AG09319 (cell line): Measurements from ENCODE around the gene CTDP1.

Source experiments
- DNase-seq: peaks from one replicate; pipeline ENCODE4 v3.0.0-alpha.2; 2010; ENCODE audit warnings: low read depth; ENCODE audit errors: extremely low read depth
- TF ChIP-seq, protein P1 (sequence below): IDR thresholded peaks from 2 replicates; pipeline ENCODE4 v1.5.1; 2011; ENCODE audit warnings: low read depth, mild to moderate bottlenecking, inconsistent platforms, low read length, moderate library complexity

Gene CTDP1

DNA sequence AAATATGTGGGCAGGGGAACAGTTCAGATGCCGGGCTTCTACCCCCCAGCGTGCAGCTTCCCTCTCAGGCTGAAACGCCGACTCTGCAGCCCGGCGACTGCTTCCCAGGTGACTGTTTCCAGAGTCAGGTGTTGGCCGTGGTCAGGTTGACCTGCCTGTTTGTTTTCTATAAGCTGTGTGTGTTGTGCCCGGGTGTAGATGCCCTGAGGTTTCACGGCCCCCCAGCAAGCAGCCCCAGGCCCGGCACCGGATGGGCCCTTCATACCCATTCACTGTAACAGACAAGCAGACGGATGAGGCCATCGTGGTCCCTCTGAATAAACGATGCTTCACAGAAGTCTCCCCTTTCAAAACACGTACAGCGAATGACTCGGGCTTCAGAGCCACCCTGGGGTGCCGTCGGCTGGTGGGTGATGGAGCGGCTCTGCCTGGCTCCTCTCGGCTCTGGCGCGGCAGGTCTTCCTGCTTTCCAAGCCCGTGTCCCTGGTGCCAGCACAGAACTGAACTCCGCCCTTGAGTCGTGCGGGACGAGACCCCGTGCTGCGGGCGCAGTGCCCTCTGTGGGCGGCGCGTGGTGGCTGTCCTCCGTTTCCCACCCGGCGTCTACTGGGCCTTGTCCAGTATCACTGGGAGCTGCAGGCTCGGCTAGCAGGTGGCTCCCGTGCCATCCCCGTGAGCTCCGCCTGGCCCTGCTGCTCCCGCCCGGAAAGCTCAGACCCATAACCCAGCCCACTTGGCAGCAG lies 103.1 kb downstream of the CTDP1 start:
- no peak for DNase-seq
- TF ChIP-seq, protein P1, sequence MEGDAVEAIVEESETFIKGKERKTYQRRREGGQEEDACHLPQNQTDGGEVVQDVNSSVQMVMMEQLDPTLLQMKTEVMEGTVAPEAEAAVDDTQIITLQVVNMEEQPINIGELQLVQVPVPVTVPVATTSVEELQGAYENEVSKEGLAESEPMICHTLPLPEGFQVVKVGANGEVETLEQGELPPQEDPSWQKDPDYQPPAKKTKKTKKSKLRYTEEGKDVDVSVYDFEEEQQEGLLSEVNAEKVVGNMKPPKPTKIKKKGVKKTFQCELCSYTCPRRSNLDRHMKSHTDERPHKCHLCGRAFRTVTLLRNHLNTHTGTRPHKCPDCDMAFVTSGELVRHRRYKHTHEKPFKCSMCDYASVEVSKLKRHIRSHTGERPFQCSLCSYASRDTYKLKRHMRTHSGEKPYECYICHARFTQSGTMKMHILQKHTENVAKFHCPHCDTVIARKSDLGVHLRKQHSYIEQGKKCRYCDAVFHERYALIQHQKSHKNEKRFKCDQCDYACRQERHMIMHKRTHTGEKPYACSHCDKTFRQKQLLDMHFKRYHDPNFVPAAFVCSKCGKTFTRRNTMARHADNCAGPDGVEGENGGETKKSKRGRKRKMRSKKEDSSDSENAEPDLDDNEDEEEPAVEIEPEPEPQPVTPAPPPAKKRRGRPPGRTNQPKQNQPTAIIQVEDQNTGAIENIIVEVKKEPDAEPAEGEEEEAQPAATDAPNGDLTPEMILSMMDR: no peak

DNA sequence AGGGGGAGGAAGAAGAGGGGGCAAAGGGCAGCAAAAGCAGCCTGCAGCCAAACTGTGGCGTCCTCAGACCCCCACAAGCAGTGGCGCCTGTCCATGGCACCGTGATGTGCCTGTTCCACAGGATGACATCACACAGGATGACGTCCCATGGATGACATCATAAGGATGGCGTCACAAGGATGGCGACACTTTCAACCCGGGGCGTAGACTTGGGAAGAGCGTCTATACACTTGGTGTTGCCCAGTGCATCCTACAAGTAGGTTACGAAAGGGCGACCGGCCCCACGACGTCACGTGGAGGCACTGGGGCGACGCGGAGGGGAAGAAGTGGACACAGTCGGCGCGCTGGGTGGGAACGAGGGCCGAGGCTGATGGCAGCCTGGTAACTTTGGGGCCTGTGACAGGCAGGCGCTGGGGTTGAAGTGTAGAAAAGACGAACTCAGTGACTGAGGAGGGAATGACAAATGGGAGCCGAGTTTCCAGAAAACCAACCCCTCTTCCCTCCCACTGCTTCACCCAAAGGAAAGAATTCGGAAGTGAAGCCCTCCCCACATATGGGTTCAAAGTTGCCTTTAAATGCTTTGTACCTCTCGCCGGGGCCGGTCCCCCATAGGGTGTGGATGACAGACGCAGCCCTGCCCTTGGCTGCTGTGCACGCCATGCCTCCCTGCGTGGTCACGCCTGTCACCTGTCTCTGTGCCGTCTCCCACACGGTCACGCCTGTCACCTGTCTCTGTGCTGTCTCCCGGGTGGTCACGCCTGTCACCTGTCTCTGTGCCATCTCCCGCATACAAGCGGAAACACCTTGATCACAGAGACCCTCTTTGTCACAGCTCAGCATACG lies 104.7 kb downstream of the CTDP1 start:
- no peak for DNase-seq
- TF ChIP-seq, protein P1: no peak

DNA sequence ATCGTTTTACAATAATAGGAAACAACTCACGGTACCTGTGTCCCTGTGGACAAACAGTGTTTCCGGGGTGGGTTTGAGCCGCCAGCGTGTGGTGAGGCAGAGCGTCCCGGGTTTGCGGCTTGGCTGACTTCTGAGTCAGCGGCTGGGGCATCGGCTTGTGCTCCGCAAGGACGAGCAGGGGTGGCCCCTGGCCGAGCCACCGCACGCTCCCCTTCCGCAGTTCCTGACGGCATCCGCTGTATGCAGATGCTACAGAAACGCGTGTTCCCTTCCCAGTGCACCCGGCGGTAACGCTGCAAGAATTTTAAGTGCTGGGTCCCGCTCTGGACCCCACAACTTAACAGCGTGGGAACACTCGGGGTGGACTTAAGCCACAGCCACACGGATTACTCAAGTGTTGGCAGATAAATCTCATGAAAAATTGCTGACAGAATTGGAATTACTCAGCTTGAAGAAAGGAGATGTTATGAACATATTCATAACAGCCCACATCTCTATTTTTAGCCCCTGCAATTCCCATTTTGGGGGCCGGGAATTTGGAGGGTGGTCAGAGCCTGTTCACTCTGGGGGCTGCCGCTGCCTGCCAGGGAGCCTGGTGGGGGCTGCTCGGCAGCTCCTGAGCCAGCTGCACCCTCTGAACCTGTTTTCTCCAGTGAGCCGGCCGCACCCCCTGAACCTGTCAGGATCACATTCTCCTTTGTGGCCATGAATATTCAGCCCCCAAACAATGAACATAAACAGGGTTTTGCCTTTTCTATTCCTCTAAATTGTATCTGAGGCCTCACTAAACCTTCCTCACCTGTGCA lies 105.6 kb downstream of the CTDP1 start:
- DNase-seq: no peak
- TF ChIP-seq, protein P1: no peak

DNA sequence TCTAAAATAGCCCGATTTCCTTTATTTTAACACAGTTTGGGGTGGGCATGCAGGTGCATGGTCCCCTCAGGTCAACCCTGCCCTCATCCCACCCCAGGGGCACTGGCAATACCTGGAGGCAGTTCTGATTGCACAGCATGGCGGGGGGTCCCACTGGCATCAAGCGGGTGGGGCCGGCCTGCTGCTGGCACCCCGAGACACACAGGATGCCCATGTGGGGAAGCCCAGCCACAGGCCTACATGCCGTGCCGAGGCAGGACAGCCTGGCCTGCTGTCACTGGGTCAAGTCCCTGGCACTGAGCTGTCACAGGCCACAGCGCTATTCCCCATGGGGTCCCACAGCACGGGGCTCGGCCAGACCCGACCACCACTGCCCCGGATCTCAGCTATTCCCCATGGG lies 106.2 kb downstream of the CTDP1 start:
- no peak for DNase-seq
- TF ChIP-seq, protein P1: no peak

DNA sequence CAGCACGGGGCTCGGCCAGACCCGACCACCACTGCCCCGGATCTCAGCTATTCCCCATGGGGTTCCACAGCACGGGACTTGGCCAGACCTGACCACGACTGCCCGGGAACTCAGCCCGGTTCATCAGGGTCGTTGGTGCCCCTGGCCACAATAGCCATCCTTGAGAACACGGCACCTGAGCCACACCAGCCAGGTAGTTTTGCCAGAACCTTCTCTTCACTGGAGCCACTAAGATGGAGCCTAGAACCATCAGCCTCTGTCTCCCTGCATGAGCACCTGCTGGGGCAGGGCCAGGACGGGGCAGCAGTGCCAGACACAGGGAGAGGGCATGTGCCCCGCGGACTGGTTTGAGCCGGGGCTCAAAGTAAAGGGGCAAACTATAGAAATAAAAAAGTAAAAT lies 106.7 kb downstream of the CTDP1 start:
- DNase-seq: no peak
- TF ChIP-seq, protein P1: no peak

DNA sequence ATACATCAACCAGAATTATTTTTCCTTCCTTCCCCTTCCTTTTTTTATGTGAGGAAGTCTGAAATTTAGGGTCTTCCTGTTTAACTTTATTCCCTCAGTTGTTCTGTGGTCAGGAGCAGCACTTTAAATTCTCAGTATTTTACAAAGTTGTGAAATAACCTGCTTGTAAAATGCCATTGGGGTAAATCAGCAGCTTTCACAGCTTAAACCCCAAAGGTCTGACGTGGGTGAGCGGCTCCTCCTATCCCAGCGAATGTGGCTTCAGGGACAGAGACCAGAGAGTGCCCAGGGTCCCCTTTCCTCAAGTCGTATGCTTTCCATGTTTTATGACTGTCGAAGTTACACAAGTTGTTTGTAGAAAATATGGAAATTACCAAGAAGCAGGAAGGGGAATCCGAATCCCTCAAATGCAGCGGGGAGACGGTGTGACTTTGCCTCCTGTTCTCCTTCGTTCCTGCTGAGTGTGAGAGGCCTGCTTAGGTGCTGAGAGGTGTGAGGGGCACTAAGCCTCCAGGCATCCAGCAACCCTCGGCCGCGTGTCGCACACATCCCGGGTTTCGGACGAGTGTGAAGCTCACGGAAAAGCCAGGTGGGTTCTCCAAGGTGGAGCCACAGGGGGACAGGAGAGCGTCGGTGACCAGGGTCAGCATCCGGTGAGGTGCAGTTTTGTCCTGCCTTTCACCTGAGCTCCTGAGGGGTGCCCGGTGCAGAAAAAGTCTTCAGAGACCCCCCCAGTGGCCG lies 107.4 kb downstream of the CTDP1 start:
- TF ChIP-seq, protein P1: no peak

More for the DNA sequence above, 107.4 kb downstream of the CTDP1 start:
- DNase-seq: no peak
